GM12865 (cell line): ENCODE data around the gene PDGFRA.

Experiments
- DNase-seq: peaks from one replicate; pipeline ENCODE4 v3.0.0; 2010; ENCODE audit warnings: low read depth
- H3K4me3 ChIP-seq: 2 replicates; pipeline ENCODE4 v1.5.1; 2011; ENCODE audit warnings: mild to moderate bottlenecking, low read depth, low read length, control low read depth
- TF ChIP-seq, protein P1 (sequence below): IDR thresholded peaks from 2 replicates; pipeline ENCODE4 v1.5.1; 2011; ENCODE audit warnings: low read length, control low read depth, low read depth, inconsistent platforms; ENCODE audit not compliant: insufficient read depth; ENCODE audit errors: missing control alignments

Gene PDGFRA

GRCh38 chr4:54217642-54218495 is 11.2 kb upstream of the PDGFRA start:
- no peak overlapping the region for H3K4me3 ChIP-seq
- TF ChIP-seq, protein P1, sequence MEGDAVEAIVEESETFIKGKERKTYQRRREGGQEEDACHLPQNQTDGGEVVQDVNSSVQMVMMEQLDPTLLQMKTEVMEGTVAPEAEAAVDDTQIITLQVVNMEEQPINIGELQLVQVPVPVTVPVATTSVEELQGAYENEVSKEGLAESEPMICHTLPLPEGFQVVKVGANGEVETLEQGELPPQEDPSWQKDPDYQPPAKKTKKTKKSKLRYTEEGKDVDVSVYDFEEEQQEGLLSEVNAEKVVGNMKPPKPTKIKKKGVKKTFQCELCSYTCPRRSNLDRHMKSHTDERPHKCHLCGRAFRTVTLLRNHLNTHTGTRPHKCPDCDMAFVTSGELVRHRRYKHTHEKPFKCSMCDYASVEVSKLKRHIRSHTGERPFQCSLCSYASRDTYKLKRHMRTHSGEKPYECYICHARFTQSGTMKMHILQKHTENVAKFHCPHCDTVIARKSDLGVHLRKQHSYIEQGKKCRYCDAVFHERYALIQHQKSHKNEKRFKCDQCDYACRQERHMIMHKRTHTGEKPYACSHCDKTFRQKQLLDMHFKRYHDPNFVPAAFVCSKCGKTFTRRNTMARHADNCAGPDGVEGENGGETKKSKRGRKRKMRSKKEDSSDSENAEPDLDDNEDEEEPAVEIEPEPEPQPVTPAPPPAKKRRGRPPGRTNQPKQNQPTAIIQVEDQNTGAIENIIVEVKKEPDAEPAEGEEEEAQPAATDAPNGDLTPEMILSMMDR = peak; percentile 82
- peak; percentile 66 for DNase-seq

DNA sequence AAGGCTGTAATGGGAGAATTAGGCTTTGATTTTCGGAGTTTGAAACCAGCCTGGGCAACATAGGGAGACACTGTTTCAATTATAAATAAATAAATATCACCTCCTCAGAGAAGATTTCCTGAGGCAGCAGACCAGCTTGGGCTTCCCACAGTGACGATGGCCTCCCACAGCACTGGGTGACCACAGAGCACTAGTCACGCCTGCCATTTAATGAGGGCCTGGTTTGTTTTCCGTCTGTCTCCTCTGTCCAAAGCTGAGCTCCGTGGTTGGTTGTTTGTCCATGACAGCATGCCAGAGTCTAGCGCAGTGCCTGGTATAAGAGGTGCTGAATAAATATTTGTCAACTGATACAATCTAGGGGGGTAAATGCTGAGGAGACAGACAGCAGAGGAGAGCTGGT is 10.4 kb upstream of the PDGFRA start:
- DNase-seq = no peak
- TF ChIP-seq, protein P1 = no peak
- no peak overlapping the region for H3K4me3 ChIP-seq

DNA sequence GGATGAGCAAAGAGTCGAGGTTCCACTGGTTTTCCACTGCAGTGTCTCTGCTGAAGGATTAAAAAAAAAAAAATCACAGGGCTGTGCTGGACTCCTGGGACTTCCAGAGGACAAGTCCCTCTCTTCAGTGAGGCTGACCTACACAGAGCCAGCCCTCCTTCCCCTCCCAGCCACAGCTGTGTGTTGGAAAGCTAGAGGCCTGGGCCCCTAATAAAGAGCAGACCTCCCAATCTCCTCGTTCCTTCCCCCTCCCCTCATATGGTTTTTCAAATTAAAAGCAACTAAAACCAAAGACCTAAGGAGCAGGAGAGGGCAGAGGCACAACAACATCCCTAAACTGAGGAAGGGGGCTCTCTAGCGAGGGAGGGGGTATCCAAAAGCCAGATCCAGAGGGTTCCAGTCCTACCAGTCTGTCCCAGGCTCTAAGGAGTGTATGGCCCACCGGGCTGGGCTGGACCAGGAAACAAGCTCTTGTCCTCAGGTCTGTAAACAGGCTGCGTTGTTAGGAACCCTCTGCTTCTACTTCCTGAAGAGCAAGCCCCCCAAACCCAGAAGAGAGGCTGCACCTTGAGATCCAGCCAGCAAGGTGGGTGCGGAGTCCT is 4.0 kb upstream of the PDGFRA start:
- TF ChIP-seq, protein P1 = no peak
- no peak overlapping the region for H3K4me3 ChIP-seq
- no peak for DNase-seq

DNA sequence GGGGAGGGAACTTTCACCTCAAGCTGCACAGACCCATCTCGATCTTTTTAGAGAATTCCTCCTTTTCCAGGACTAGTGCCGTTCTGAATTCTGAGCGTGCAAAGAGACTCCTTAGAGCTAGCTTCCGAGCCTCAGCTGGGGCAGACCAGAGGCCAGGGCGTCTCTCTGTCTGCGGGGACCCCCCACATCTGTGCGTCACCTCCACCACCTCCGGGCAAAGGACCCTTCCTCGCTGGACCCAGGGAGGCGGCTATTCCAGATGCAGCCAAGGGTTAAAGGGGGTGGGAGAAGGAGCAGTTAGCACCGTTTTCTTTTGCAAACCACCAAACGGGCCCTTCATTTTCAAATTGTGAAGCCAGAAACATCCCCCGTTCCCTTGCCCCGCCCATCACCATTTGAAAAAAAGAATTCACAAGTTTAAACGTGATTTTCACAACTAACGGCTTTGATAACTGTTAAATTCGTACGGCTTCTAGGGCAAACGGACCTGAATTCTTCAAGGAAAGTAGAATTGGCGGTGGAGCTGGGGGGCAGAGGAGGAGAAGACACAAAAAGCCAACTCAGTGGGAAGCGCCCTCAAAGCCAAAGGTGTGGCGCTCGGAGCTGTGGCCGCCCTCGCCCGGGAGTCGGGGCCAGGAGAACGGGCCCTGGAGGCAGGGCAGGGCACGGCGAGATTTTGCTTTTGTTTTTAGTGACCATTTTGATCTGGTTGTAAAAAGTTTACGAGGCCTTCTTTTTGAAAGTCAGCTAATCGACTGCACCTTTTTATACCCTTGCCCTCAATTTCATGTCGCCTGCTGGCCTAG is 3.3 kb upstream of the PDGFRA start:
- no peak overlapping the region; the same call in none of the 2 replicates for H3K4me3 ChIP-seq
- no peak for DNase-seq
- TF ChIP-seq, protein P1 = no peak

DNA sequence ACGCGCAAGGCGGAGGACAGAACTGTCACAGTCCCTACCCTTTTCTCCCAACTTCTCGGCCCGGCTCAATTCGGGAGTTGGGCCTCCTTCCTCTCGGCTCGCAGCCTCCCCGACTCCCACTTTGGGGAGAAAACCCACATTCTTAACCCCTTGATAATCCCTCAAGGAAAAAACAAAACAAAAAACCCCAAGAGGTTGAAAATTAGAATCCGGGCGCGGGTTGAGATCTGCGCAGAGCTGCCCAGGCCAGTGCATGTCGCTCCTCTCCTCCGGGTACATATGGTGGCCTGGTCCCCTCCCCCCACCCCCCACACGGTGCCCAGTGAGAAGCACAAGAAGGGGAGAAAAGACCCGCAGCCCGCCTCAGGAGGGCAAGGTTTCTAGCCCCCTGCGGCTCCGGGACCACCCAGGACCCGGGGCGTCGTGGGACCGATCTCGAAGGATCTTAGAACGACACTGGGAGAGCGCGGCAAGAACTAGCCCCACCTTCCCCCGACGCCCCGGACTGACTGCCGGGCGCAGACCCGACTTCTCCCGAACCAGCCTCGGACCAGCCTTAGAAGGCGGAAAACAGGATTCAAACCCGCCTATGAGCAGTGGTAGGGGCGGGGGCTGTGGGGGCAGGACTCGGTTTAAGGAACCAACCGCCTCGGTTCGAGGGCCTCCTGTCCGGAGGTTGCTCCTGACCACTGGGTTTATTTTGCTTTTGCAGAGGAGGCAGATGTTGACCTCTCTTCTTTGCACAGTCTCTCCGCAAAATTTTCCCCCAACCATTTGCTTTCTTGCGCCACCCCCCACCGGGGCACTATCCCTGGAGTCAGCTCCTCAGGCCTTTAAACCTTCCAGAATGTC is 2.5 kb upstream of the PDGFRA start:
- DNase-seq = no peak
- H3K4me3 ChIP-seq = peak overlapping the region; percentile 28
- TF ChIP-seq, protein P1 = no peak
